WTC11 (cell line): ENCODE measurements around the gene LAMTOR4. TPM values are rescaled to one million over a fixed set of nuclear protein-coding genes. Genes with fewer than 3 reads are reported as not detected.

ENCODE experiments used
- AFF4 ChIP-seq: sonication (generic); formaldehyde crosslinking; IDR thresholded peaks from 2 replicates; pipeline ENCODE4 v1.8.1; 2023; ENCODE audit warnings: mild to moderate bottlenecking, missing genetic modification reagents, borderline replicate concordance
- ATF2 ChIP-seq: sonication (generic); formaldehyde crosslinking; IDR thresholded peaks from 2 replicates; pipeline ENCODE4 v1.8.1; 2022; ENCODE audit warnings: low read depth, missing genetic modification reagents, borderline replicate concordance
- ATF3 ChIP-seq: sonication (generic); formaldehyde crosslinking; conservative IDR thresholded peaks from 2 replicates; pipeline ENCODE4 v1.8.1; 2022; ENCODE audit warnings: mild to moderate bottlenecking, missing genetic modification reagents
- ATF6 ChIP-seq: sonication (generic); formaldehyde crosslinking; IDR thresholded peaks from 2 replicates; pipeline ENCODE4 v1.8.1; 2023; ENCODE audit warnings: mild to moderate bottlenecking, missing genetic modification reagents
- CBFB ChIP-seq: sonication (generic); formaldehyde crosslinking; IDR thresholded peaks from 2 replicates; pipeline ENCODE4 v1.8.1; 2022; ENCODE audit warnings: mild to moderate bottlenecking, low read depth, missing genetic modification reagents
- CREB1 ChIP-seq: sonication (generic); formaldehyde crosslinking; IDR thresholded peaks from 2 replicates; pipeline ENCODE4 v1.8.0; 2023; ENCODE audit warnings: mild to moderate bottlenecking, missing genetic modification reagents
- E2F5 ChIP-seq: sonication (generic); formaldehyde crosslinking; IDR thresholded peaks from 2 replicates; pipeline ENCODE4 v1.8.1; 2022; ENCODE audit warnings: mild to moderate bottlenecking, moderate library complexity, missing genetic modification reagents
- ELF4 ChIP-seq: sonication (generic); formaldehyde crosslinking; IDR thresholded peaks from 2 replicates; pipeline ENCODE4 v1.8.1; 2022; ENCODE audit warnings: low read depth, mild to moderate bottlenecking, moderate library complexity, missing genetic modification reagents
- FOXP4 ChIP-seq: sonication (generic); formaldehyde crosslinking; IDR thresholded peaks from 2 replicates; pipeline ENCODE4 v1.8.0; 2022; ENCODE audit warnings: mild to moderate bottlenecking, missing genetic modification reagents
- GABPB1 ChIP-seq: sonication (generic); formaldehyde crosslinking; IDR thresholded peaks from 2 replicates; pipeline ENCODE4 v1.8.1; 2023; ENCODE audit warnings: mild to moderate bottlenecking, missing genetic modification reagents
- HMGA2 ChIP-seq: fragments of 250-450 bp; sonication (Bioruptor Pico); IDR thresholded peaks from 2 replicates; pipeline ENCODE4 v1.4.0; 2021; ENCODE audit warnings: mild to moderate bottlenecking, moderate library complexity
- HMGXB4 ChIP-seq: sonication (generic); formaldehyde crosslinking; IDR thresholded peaks from 2 replicates; pipeline ENCODE4 v1.8.1; 2023; ENCODE audit warnings: mild to moderate bottlenecking, moderate library complexity, missing genetic modification reagents
- JAZF1 ChIP-seq: fragments of 250-450 bp; sonication (Bioruptor Pico); IDR thresholded peaks from 2 replicates; pipeline ENCODE4 v1.9.0; 2021; ENCODE audit warnings: moderate library complexity, mild to moderate bottlenecking, inconsistent platforms
- NR2C2 ChIP-seq: sonication (generic); formaldehyde crosslinking; IDR thresholded peaks from 2 replicates; pipeline ENCODE4 v1.8.0; 2022; ENCODE audit warnings: mild to moderate bottlenecking, missing genetic modification reagents
- OVOL2 ChIP-seq: fragments of 250-450 bp; sonication (Bioruptor Pico); IDR thresholded peaks from 2 replicates; pipeline ENCODE4 v1.9.0; 2021; ENCODE audit warnings: mild to moderate bottlenecking, borderline replicate concordance
- USF2 ChIP-seq: sonication (generic); formaldehyde crosslinking; IDR thresholded peaks from 2 replicates; pipeline ENCODE4 v1.8.1; 2023; ENCODE audit warnings: mild to moderate bottlenecking, missing genetic modification reagents, moderate library complexity
- ZMAT4 ChIP-seq: fragments of 250-450 bp; sonication (Bioruptor Pico); IDR thresholded peaks from 2 replicates; pipeline ENCODE4 v1.9.0; 2021; ENCODE audit warnings: mild to moderate bottlenecking
- ZNF263 ChIP-seq: sonication (generic); formaldehyde crosslinking; IDR thresholded peaks from 2 replicates; pipeline ENCODE4 v1.8.1; 2022; ENCODE audit warnings: low read depth, mild to moderate bottlenecking, moderate library complexity, missing genetic modification reagents
- ZNF396 ChIP-seq: fragments of 250-450 bp; sonication (Bioruptor Pico); IDR thresholded peaks from 2 replicates; pipeline ENCODE4 v1.8.0; 2021; ENCODE audit warnings: mild to moderate bottlenecking, moderate library complexity, borderline replicate concordance
- ZNF425 ChIP-seq: fragments of 250-450 bp; sonication (Bioruptor Pico); conservative IDR thresholded peaks from 2 replicates; pipeline ENCODE4 v1.9.0; 2021; ENCODE audit warnings: mild to moderate bottlenecking
- ZNF671 ChIP-seq: fragments of 250-450 bp; sonication (Bioruptor Pico); IDR thresholded peaks from 2 replicates; pipeline ENCODE4 v1.8.0; 2021; ENCODE audit warnings: mild to moderate bottlenecking
- total RNA-seq: library from RNA; stranded (reverse); gene quantifications from 3 replicates; pipeline ENCODE4 v1.2.3, GENCODE V29; 2021

Gene LAMTOR4
- total RNA-seq, 1 experiment from 2014 or later, result 199 TPM

GRCh38 chr7:100158229-100159098 is 9.7 kb downstream of the LAMTOR4 start, which contains the start of gene TRAPPC14 (continued):
- TF ChIP-seq USF2 (CRISPR knock-in tag) (no peak), ZNF671 (CRISPR knock-in tag) (no peak), ZNF396 (no peak), HMGA2 (CRISPR knock-in tag) (no peak), CREB1 (CRISPR knock-in tag) (no peak), OVOL2 (CRISPR knock-in tag) (no peak), JAZF1 (no peak), ATF6 (CRISPR knock-in tag) (no peak), FOXP4 (CRISPR knock-in tag) (peak; percentile 68; the same call in 1 of the 2 replicates), ZMAT4 (CRISPR knock-in tag) (no peak), E2F5 (no peak), HMGXB4 (peak; percentile 73; the same call in 1 of the 2 replicates), ZNF425 (CRISPR knock-in tag) (no peak), ATF3 (CRISPR knock-in tag) (no peak), NR2C2 (CRISPR knock-in tag) (no peak), GABPB1 (CRISPR knock-in tag) (peak; percentile 65), CBFB (CRISPR knock-in tag) (no peak), ATF2 (CRISPR knock-in tag) (no peak), ELF4 (CRISPR knock-in tag) (no peak), AFF4 (CRISPR knock-in tag) (no peak), ZNF263 (no peak)
